Measurements from ENCODE around the gene CACNA1I. TPM values are rescaled to one million over a fixed set of nuclear protein-coding genes. Genes with fewer than 3 reads are reported as not detected.

Gene CACNA1I
- total RNA-seq, 1 donor from 2014 or later, result not detected

- TF ChIP-seq, protein P1, sequence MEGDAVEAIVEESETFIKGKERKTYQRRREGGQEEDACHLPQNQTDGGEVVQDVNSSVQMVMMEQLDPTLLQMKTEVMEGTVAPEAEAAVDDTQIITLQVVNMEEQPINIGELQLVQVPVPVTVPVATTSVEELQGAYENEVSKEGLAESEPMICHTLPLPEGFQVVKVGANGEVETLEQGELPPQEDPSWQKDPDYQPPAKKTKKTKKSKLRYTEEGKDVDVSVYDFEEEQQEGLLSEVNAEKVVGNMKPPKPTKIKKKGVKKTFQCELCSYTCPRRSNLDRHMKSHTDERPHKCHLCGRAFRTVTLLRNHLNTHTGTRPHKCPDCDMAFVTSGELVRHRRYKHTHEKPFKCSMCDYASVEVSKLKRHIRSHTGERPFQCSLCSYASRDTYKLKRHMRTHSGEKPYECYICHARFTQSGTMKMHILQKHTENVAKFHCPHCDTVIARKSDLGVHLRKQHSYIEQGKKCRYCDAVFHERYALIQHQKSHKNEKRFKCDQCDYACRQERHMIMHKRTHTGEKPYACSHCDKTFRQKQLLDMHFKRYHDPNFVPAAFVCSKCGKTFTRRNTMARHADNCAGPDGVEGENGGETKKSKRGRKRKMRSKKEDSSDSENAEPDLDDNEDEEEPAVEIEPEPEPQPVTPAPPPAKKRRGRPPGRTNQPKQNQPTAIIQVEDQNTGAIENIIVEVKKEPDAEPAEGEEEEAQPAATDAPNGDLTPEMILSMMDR (IDR thresholded peaks at IDR 0.05), result no peak
- H3K27me3 ChIP-seq, result no peaks in the 10 kb centered on the region
- H3K4me3 ChIP-seq, result no peak overlapping the region
- no peaks in the 10 kb centered on the region for H3K9me3 ChIP-seq
- H3K27ac ChIP-seq, result no peak overlapping the region
- intact Hi-C loops (cut with DNase I), result no loop called here
- H3K4me1 ChIP-seq, result peaks cover 0 to 2% of the 10 kb centered on the region in 2 donors
- no peaks in the 10 kb centered on the region for H3K36me3 ChIP-seq
- peak in 1 of 2 donors; percentile 62 for DNase-seq (ENCODE audit: low spot score in 2 of 2)
Measured at GRCh38 chr22:39592081-39593065, 21.8 kb downstream of the CACNA1I start.

DNA sequence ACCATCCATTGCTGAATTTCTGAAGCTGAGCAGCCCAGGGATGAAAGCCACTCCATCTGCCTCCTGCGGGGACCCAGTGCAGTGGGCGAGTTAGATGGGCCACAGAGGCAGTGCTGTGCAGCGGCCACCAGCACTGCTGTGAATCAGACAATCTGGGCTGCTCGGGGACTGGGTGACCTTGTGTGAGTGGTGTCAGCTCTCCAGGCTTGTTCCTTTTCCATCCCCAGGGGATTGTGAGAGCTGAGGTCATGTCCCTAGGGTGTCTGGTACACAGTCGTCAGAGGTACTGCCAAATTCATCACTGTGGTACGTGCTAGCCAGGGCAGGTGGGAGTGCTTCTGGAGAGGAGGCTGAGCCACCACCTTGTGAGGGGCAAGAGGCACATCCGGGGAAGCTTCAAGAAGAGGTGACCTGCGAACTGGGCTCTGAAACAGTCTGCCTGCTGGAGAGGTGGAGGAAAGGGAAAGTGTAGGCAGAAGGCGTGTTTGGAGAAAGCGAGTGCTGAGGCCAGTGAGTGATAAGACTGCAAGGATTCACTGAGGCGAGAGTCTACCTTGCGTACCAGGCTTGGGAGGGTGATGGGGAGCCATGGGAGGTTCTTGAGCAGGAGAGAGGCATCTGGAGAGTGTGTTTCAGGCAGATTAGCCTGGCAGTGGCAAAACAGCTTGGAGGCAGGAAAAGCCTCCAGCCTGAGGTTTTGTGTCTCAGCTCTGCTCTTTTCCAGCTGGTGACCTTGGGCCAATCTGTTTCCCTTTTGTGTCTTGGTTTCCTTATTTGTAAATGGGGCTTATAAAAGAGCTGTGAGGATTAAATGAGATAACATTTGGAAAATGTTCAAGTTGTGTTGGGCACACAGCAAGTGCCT lies 22.7 kb downstream of the CACNA1I start:
- Histone ChIP-seq H3K4me1 (peaks cover 0 to 2% of the 10 kb centered on the region in 2 donors), H3K27ac (no peak overlapping the region), H3K9me3 (no peaks in the 10 kb centered on the region), H3K36me3 (no peaks in the 10 kb centered on the region), H3K27me3 (no peaks in the 10 kb centered on the region), H3K4me3 (no peak overlapping the region)
- DNase-seq (ENCODE audit: low spot score in 2 of 2), result peak in 1 of 2 donors; percentile 59
- intact Hi-C loops (cut with DNase I), result no loop called here
- TF ChIP-seq, protein P1 (IDR thresholded peaks at IDR 0.05), result no peak

DNA sequence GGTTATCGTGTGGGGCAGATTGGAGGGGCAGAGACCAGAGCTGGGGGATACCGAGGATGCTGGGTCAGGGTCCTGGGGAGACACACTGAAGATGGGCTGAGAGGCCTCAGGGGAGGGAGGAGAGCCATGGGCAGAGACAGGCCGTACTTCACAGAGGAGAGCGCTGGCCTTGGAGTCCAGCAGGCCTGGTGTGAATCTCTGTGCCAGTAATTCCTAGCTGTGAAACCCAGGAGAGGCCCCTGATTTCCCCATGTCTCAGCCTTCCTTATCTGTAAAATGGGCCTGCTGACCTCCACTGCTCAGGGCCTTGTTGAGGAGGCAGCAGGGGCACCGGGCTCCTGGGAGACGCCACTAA lies 23.4 kb downstream of the CACNA1I start:
- H3K9me3 ChIP-seq, result no peaks in the 10 kb centered on the region
- intact Hi-C loops (cut with DNase I), result no loop called here
- no peak overlapping the region for H3K4me3 ChIP-seq
- H3K36me3 ChIP-seq, result no peaks in the 10 kb centered on the region
- TF ChIP-seq, protein P1 (IDR thresholded peaks at IDR 0.05), result no peak
- H3K27ac ChIP-seq, result no peak overlapping the region
- H3K4me1 ChIP-seq, result peaks cover 0 to 2% of the 10 kb centered on the region in 2 donors
- no peaks in the 10 kb centered on the region for H3K27me3 ChIP-seq
- no peak for DNase-seq (ENCODE audit: low spot score in 2 of 2)

DNA sequence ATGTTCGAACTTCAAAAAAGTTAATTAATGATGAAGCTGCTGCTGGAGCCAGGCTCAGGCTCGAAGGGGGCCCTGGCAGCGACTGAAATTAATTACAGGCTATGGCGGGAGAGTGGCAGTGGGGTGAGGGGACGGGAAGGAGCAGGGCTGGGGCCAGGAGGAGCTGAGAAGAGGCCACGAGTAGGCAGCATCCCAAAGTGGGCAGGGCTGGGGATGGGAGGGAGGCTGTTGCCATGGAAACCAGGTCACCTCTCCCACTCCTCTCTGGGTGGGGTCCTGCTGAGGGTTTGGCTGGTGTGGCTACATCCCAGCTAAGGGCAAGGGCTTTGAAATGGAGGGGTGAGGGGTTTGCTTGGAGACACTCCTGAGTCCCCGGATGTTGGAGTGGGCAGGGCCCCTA lies 23.9 kb downstream of the CACNA1I start:
- Histone ChIP-seq H3K4me3 (no peak overlapping the region), H3K9me3 (no peaks in the 10 kb centered on the region), H3K27me3 (no peaks in the 10 kb centered on the region), H3K27ac (no peak overlapping the region), H3K4me1 (peaks cover 0 to 2% of the 10 kb centered on the region in 2 donors), H3K36me3 (no peaks in the 10 kb centered on the region)
- intact Hi-C loops (cut with DNase I), result no loop called here
- DNase-seq (ENCODE audit: low spot score in 2 of 2), result no peak
- TF ChIP-seq, protein P1 (IDR thresholded peaks at IDR 0.05), result no peak

DNA sequence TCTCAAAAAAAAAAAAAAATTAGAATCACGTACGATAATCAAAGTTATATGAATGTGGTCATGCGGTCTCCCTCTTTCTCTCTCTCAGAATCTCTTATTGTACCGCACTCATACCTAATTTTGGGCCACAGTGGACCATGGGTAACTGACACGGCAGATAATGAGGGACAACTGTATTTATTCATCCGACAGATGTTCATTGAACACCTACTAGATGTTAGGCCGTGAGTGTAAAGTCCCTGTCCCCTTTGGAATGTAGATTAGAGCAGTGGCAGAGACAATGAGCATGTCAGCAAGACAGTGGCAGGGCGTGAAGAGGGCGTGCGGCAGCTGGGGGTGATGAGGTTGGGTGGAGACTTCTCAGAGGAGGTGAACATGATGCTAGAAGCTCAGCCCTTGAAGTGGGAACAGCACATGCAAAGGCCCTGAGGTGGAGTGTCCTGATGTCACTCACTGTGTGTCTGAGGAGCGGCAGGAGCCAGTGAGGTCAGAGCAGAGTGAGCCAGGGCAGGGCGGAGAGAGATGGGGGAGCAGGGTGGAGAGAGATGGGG lies 25.1 kb downstream of the CACNA1I start:
- no peak for DNase-seq (ENCODE audit: low spot score in 2 of 2)
- no peak overlapping the region for H3K4me3 ChIP-seq
- H3K27ac ChIP-seq, result no peak overlapping the region
- H3K4me1 ChIP-seq, result peaks cover 0 to 2% of the 10 kb centered on the region in 2 donors
- intact Hi-C loops (cut with DNase I), result no loop called here
- no peaks in the 10 kb centered on the region for H3K9me3 ChIP-seq
- no peaks in the 10 kb centered on the region for H3K27me3 ChIP-seq
- no peaks in the 10 kb centered on the region for H3K36me3 ChIP-seq
- TF ChIP-seq, protein P1 (IDR thresholded peaks at IDR 0.05), result no peak

Data from ascending aorta (tissue), 2 donors.